ENCODE results near the gene THRB.

Gene THRB

GRCh38 chr3:24494618-24495325, at the start of gene THRB:
THRB (minus strand) TSS chr3:24494850.
- no peaks in the 10 kb centered on the region for H3K36me3 ChIP-seq (ENCODE audit: control insufficient read depth, insufficient read depth, low read length)
- H3K27me3 ChIP-seq (ENCODE audit: control insufficient read depth, insufficient read depth, low read length): peaks cover 44% of the 10 kb centered on the region
- no peaks in the 10 kb centered on the region for H3K9me3 ChIP-seq (ENCODE audit: control insufficient read depth, insufficient read depth, low read depth, low read length)
- peaks cover 49% of the 10 kb centered on the region for H3K4me1 ChIP-seq (ENCODE audit: control insufficient read depth, insufficient read depth, low read length)
- H3K4me3 ChIP-seq (ENCODE audit: low read depth, low read length): peak within 1 kb of the TSS; percentile 88
- H3K9ac ChIP-seq (ENCODE audit: low read length): peak within 1 kb of the TSS; percentile 75
- H3K27ac ChIP-seq (ENCODE audit: low read depth, low read length): peak within 1 kb of the TSS; percentile 32; the same call in 1 of the 2 replicates

- Histone ChIP-seq H3K36me3 (ENCODE audit: control insufficient read depth, insufficient read depth, low read length) (no peaks in the 10 kb centered on the region), H3K9ac (ENCODE audit: low read length) (no peak overlapping the region), H3K9me3 (ENCODE audit: control insufficient read depth, insufficient read depth, low read depth, low read length) (no peaks in the 10 kb centered on the region), H3K27ac (ENCODE audit: low read depth, low read length) (no peak overlapping the region), H3K27me3 (ENCODE audit: control insufficient read depth, insufficient read depth, low read length) (no peaks in the 10 kb centered on the region), H3K4me3 (ENCODE audit: low read depth, low read length) (no peak overlapping the region), H3K4me1 (ENCODE audit: control insufficient read depth, insufficient read depth, low read length) (no peaks in the 10 kb centered on the region)
These were observed 47.3 kb upstream of the THRB start for GRCh38 chr3:24541935-24542334.

DNA sequence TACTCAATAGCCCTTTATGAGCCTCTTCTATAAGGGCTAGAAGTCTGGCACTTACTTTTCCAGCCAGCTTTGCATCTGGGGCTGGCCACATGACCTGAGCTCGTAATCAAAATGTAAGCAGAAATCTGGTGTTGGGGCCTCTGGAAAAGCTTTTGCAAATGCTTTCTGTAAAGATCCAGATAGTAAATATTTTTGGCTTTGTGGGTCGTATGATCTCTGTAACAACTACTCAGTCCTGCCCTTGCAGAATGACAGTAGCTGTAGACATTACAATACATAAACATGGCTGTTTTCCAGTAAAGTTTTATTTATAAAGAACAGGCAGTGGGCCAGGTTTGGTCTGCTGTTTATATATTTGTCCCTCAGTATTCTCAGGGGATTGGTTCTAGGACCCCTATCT, 46.2 kb upstream of the THRB start:
- no peak overlapping the region for H3K4me3 ChIP-seq (ENCODE audit: low read depth, low read length)
- no peaks in the 10 kb centered on the region for H3K9me3 ChIP-seq (ENCODE audit: control insufficient read depth, insufficient read depth, low read depth, low read length)
- H3K9ac ChIP-seq (ENCODE audit: low read length): no peak overlapping the region
- H3K27me3 ChIP-seq (ENCODE audit: control insufficient read depth, insufficient read depth, low read length): no peaks in the 10 kb centered on the region
- H3K36me3 ChIP-seq (ENCODE audit: control insufficient read depth, insufficient read depth, low read length): no peaks in the 10 kb centered on the region
- no peaks in the 10 kb centered on the region for H3K4me1 ChIP-seq (ENCODE audit: control insufficient read depth, insufficient read depth, low read length)
- no peak overlapping the region for H3K27ac ChIP-seq (ENCODE audit: low read depth, low read length)

GRCh38 chr3:24539699-24540098, 45.0 kb upstream of the THRB start:
- no peak overlapping the region for H3K4me3 ChIP-seq (ENCODE audit: low read depth, low read length)
- no peak overlapping the region for H3K27ac ChIP-seq (ENCODE audit: low read depth, low read length)
- no peaks in the 10 kb centered on the region for H3K27me3 ChIP-seq (ENCODE audit: control insufficient read depth, insufficient read depth, low read length)
- no peaks in the 10 kb centered on the region for H3K4me1 ChIP-seq (ENCODE audit: control insufficient read depth, insufficient read depth, low read length)
- H3K9me3 ChIP-seq (ENCODE audit: control insufficient read depth, insufficient read depth, low read depth, low read length): no peaks in the 10 kb centered on the region
- no peak overlapping the region for H3K9ac ChIP-seq (ENCODE audit: low read length)
- no peaks in the 10 kb centered on the region for H3K36me3 ChIP-seq (ENCODE audit: control insufficient read depth, insufficient read depth, low read length)

DNA sequence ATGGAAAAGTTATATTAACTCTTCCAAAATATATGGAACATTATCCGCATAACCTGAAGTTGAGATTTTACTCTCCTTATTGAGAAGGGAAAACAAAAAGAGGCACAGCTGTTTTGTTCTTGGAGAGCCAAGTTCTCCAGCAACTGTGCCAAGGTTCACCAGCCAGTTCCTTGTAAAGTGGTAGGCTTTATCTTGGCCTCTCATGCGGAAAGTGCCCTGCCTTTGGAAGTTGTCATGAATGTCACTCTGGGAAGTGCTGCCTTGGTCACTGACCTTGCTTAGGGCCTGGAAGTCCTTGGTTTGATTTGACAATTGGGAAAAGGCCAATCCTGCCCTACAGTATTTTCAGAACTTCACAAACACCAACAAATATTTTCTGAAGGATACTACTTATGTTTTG, 44.2 kb upstream of the THRB start:
- Histone ChIP-seq H3K9ac (ENCODE audit: low read length) (no peak overlapping the region), H3K27ac (ENCODE audit: low read depth, low read length) (no peak overlapping the region), H3K27me3 (ENCODE audit: control insufficient read depth, insufficient read depth, low read length) (no peaks in the 10 kb centered on the region), H3K4me3 (ENCODE audit: low read depth, low read length) (no peak overlapping the region), H3K4me1 (ENCODE audit: control insufficient read depth, insufficient read depth, low read length) (no peaks in the 10 kb centered on the region), H3K36me3 (ENCODE audit: control insufficient read depth, insufficient read depth, low read length) (no peaks in the 10 kb centered on the region), H3K9me3 (ENCODE audit: control insufficient read depth, insufficient read depth, low read depth, low read length) (no peaks in the 10 kb centered on the region)

- H3K27me3 ChIP-seq (ENCODE audit: control insufficient read depth, insufficient read depth, low read length): no peaks in the 10 kb centered on the region
- H3K27ac ChIP-seq (ENCODE audit: low read depth, low read length): no peak overlapping the region
- no peak overlapping the region for H3K4me3 ChIP-seq (ENCODE audit: low read depth, low read length)
- no peak overlapping the region for H3K9ac ChIP-seq (ENCODE audit: low read length)
- H3K36me3 ChIP-seq (ENCODE audit: control insufficient read depth, insufficient read depth, low read length): no peaks in the 10 kb centered on the region
- no peaks in the 10 kb centered on the region for H3K9me3 ChIP-seq (ENCODE audit: control insufficient read depth, insufficient read depth, low read depth, low read length)
- H3K4me1 ChIP-seq (ENCODE audit: control insufficient read depth, insufficient read depth, low read length): no peaks in the 10 kb centered on the region
These were observed 39.0 kb upstream of the THRB start for GRCh38 chr3:24533561-24534193.

DNA sequence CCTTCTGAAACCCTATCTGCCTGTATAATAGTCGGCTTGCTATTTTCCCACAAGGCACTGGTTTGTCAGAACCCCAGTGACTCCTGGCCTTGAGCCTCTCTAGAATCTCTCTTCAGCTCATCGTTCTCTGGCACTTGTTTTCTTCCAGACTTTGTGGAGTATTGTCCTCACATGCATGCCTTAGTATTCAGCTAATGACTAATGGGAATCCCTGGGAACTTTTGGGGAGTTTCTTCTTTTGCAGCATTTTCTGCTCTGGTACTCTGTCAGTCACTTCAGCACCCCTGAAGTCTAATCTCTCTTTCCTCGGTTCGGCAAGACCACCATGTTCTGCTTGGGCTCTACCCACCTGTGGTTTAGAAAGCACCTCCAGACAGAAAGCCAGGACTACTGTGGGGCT, 35.8 kb upstream of the THRB start:
- H3K4me3 ChIP-seq (ENCODE audit: low read depth, low read length): no peak overlapping the region
- H3K27ac ChIP-seq (ENCODE audit: low read depth, low read length): no peak overlapping the region
- no peaks in the 10 kb centered on the region for H3K9me3 ChIP-seq (ENCODE audit: control insufficient read depth, insufficient read depth, low read depth, low read length)
- H3K9ac ChIP-seq (ENCODE audit: low read length): no peak overlapping the region
- H3K36me3 ChIP-seq (ENCODE audit: control insufficient read depth, insufficient read depth, low read length): no peaks in the 10 kb centered on the region
- no peaks in the 10 kb centered on the region for H3K4me1 ChIP-seq (ENCODE audit: control insufficient read depth, insufficient read depth, low read length)
- no peaks in the 10 kb centered on the region for H3K27me3 ChIP-seq (ENCODE audit: control insufficient read depth, insufficient read depth, low read length)

GRCh38 chr3:24529210-24529609, 34.6 kb upstream of the THRB start:
- Histone ChIP-seq H3K36me3 (ENCODE audit: control insufficient read depth, insufficient read depth, low read length) (no peaks in the 10 kb centered on the region), H3K9ac (ENCODE audit: low read length) (no peak overlapping the region), H3K27ac (ENCODE audit: low read depth, low read length) (no peak overlapping the region), H3K27me3 (ENCODE audit: control insufficient read depth, insufficient read depth, low read length) (peaks cover 5% of the 10 kb centered on the region; the same call in 1 of the 2 replicates), H3K4me1 (ENCODE audit: control insufficient read depth, insufficient read depth, low read length) (no peaks in the 10 kb centered on the region), H3K4me3 (ENCODE audit: low read depth, low read length) (no peak overlapping the region), H3K9me3 (ENCODE audit: control insufficient read depth, insufficient read depth, low read depth, low read length) (no peaks in the 10 kb centered on the region)

DNA sequence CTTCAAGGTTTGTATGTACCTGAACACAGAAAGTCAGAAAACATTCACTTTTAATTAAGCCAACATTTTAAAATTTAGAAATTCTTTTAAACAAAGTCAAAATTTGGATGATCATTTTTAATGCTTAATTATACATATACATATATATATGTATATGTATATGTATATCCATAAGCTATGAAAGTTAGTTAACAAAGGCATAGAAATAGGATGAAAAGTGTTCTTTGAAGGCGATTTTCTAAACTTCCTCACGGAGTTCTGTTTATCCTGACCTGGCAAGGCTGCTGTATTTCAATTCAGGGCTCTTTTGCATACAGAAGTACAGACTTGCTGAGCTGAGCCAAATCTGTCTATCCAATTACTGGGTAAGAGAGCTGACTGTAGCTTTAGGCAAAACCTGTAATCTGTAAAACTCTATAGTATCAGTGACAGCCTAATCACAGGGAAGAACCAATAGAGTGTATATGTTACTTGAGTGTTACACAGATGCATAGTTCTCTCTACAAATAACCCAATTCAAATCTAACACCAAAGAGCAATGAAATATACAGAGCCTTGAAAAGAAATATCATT, 32.1 kb upstream of the THRB start:
- Histone ChIP-seq H3K9ac (ENCODE audit: low read length) (no peak overlapping the region), H3K9me3 (ENCODE audit: control insufficient read depth, insufficient read depth, low read depth, low read length) (no peaks in the 10 kb centered on the region), H3K36me3 (ENCODE audit: control insufficient read depth, insufficient read depth, low read length) (no peaks in the 10 kb centered on the region), H3K27me3 (ENCODE audit: control insufficient read depth, insufficient read depth, low read length) (peaks cover 28% of the 10 kb centered on the region), H3K27ac (ENCODE audit: low read depth, low read length) (no peak overlapping the region), H3K4me3 (ENCODE audit: low read depth, low read length) (no peak overlapping the region), H3K4me1 (ENCODE audit: control insufficient read depth, insufficient read depth, low read length) (peaks cover 5% of the 10 kb centered on the region; the same call in 1 of the 2 replicates)

DNA sequence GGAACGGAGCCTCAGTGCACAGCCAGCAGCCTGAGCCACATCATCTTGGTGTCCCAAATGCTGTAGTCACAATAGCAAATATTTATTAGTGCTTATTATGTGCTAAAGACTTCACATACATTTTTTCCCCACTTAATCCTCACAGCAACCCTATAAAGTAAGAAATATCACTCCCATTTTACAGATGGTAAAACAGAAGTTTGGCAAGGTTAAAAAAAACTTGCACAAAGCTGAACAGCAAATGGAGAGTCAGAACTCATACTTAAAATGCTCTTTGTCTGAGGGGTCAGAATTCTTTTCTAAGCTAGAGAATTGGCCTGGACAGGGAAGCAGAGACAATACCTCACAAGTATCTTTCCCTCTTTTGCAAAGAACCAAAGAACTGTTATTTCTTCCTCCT, 30.9 kb upstream of the THRB start:
- Histone ChIP-seq H3K36me3 (ENCODE audit: control insufficient read depth, insufficient read depth, low read length) (no peaks in the 10 kb centered on the region), H3K9me3 (ENCODE audit: control insufficient read depth, insufficient read depth, low read depth, low read length) (no peaks in the 10 kb centered on the region), H3K4me3 (ENCODE audit: low read depth, low read length) (no peak overlapping the region), H3K4me1 (ENCODE audit: control insufficient read depth, insufficient read depth, low read length) (peaks cover 8% of the 10 kb centered on the region), H3K27me3 (ENCODE audit: control insufficient read depth, insufficient read depth, low read length) (peaks cover 40% of the 10 kb centered on the region), H3K27ac (ENCODE audit: low read depth, low read length) (no peak overlapping the region), H3K9ac (ENCODE audit: low read length) (no peak overlapping the region)

GRCh38 chr3:24525022-24525421, 30.4 kb upstream of the THRB start:
- peaks cover 13% of the 10 kb centered on the region for H3K4me1 ChIP-seq (ENCODE audit: control insufficient read depth, insufficient read depth, low read length)

More at GRCh38 chr3:24525022-24525421, 30.4 kb upstream of the THRB start:
- H3K27ac ChIP-seq (ENCODE audit: low read depth, low read length): no peak overlapping the region
- H3K4me3 ChIP-seq (ENCODE audit: low read depth, low read length): no peak overlapping the region
- H3K9me3 ChIP-seq (ENCODE audit: control insufficient read depth, insufficient read depth, low read depth, low read length): no peaks in the 10 kb centered on the region
- no peaks in the 10 kb centered on the region for H3K36me3 ChIP-seq (ENCODE audit: control insufficient read depth, insufficient read depth, low read length)
- H3K27me3 ChIP-seq (ENCODE audit: control insufficient read depth, insufficient read depth, low read length): peaks cover 45% of the 10 kb centered on the region
- H3K9ac ChIP-seq (ENCODE audit: low read length): no peak overlapping the region

Measured in HUES6 (cell line).